Posterior vena cava (tissue), 2 donors: ENCODE results near the gene MTFMT. TPM values are rescaled to one million over a fixed set of nuclear protein-coding genes. Genes with fewer than 3 reads are reported as not detected.

Experiments used
- DNase-seq: peaks from one replicate; pipeline ENCODE4 v3.0.0-alpha.2; 2020; ENCODE audit warnings: low spot score
- intact Hi-C, 2 donors: fragments of 100-400 bp; cut with DNase I; formaldehyde crosslinking; loops; one replicate each; pipeline versions ENCODE4 v1.14.1 to v1.14.2; 2022 to 2023
- total RNA-seq, 2 donors: library from RNA; stranded (reverse); fragmentation: NEBNext Ultra II Directional; extraction: Animal tissue kit (Norgen Biotek cat#: 25700); gene quantifications; one replicate each; pipeline ENCODE4 v1.2.1, GENCODE V29; 2021
- donor health status: DM: yes; HTN: yes; CAD: no.
- donor health status: DM: yes; HTN: yes; CAD: no.

Gene MTFMT
- total RNA-seq, 2 donors from 2014 or later: 14.9 to 20.0 TPM

GRCh38 chr15:65062726-65063125 lies 33.3 kb upstream of the MTFMT start:
- intact Hi-C loops: loop anchor here in 1 of 2 donors (5.0 kb wide), 1 partner anchor 1680 kb away; no protein-coding TSS in a partner anchor
- DNase-seq: no peak

- peak; percentile 18 for DNase-seq
- intact Hi-C loops: loop anchor here in 1 of 2 donors (5.0 kb wide), 1 partner anchor 1680 kb away; no protein-coding TSS in a partner anchor
Measured at GRCh38 chr15:65062061-65062460, 32.6 kb upstream of the MTFMT start.

GRCh38 chr15:65060641-65061397 lies 31.4 kb upstream of the MTFMT start:
- intact Hi-C loops: loop anchor here in 1 of 2 donors (5.0 kb wide), 1 partner anchor 1681 kb away; no protein-coding TSS in a partner anchor
- DNase-seq: peak; percentile 87

GRCh38 chr15:65059931-65060596 lies 30.6 kb upstream of the MTFMT start:
- peak; percentile 20 for DNase-seq
- intact Hi-C loops: loop anchor here in 1 of 2 donors (5.0 kb wide), 1 partner anchor 1682 kb away; no protein-coding TSS in a partner anchor

GRCh38 chr15:65059369-65059750 lies 29.9 kb upstream of the MTFMT start:
- intact Hi-C loops: no loop called here
- DNase-seq: peak; percentile 43

GRCh38 chr15:65058394-65059368 lies 29.2 kb upstream of the MTFMT start:
- DNase-seq: no peak
- intact Hi-C loops: no loop called here

- DNase-seq: peak; percentile 24
- intact Hi-C loops: no loop called here
Measured at GRCh38 chr15:65057549-65057940, 28.1 kb upstream of the MTFMT start.

- no peak for DNase-seq
- intact Hi-C loops: no loop called here
Measured at GRCh38 chr15:65056868-65057548, 27.6 kb upstream of the MTFMT start.

- no peak for DNase-seq
- intact Hi-C loops: no loop called here
Measured at GRCh38 chr15:65056106-65056505, 26.7 kb upstream of the MTFMT start.

GRCh38 chr15:65055201-65055870 lies 25.9 kb upstream of the MTFMT start:
- intact Hi-C loops: no loop called here
- DNase-seq: peak; percentile 46

GRCh38 chr15:65054333-65055200 lies 25.1 kb upstream of the MTFMT start:
- intact Hi-C loops: loop anchor here in 1 of 2 donors (5.0 kb wide), 1 partner anchor 33 kb away; no protein-coding TSS in a partner anchor
- peak; percentile 91 for DNase-seq

GRCh38 chr15:65052956-65053355 lies 23.5 kb upstream of the MTFMT start:
- intact Hi-C loops: loop anchor here in 1 of 2 donors (5.0 kb wide), 1 partner anchor 34 kb away; no protein-coding TSS in a partner anchor
- no peak for DNase-seq

- peak; percentile 72 for DNase-seq
- intact Hi-C loops: loop anchor here in 1 of 2 donors (5.0 kb wide), 1 partner anchor 36 kb away; no protein-coding TSS in a partner anchor
Measured at GRCh38 chr15:65051266-65051665, 21.8 kb upstream of the MTFMT start.

GRCh38 chr15:65050270-65050669 lies 20.8 kb upstream of the MTFMT start:
- DNase-seq: no peak
- intact Hi-C loops: loop anchor here in 1 of 2 donors (5.0 kb wide), 1 partner anchor 37 kb away; no protein-coding TSS in a partner anchor

GRCh38 chr15:65049418-65049840 lies 20.0 kb upstream of the MTFMT start:
- peak; percentile 95 for DNase-seq
- intact Hi-C loops: no loop called here

GRCh38 chr15:65048241-65048640 lies 18.8 kb upstream of the MTFMT start:
- intact Hi-C loops: no loop called here
- DNase-seq: no peak
